OCI-LY1 (cell line): ENCODE results near the gene CRHR1.

ENCODE experiments used
- H2AFZ ChIP-seq: fragments of 200-600 bp; sonication (generic), shearing (Covaris generic); 2 replicates; pipeline ENCODE4 v1.6.0; 2014; ENCODE audit warnings: antibody characterized with exemption, mild to moderate bottlenecking, low read length
- H3F3A ChIP-seq: fragments of 200-600 bp; sonication (generic), shearing (Covaris generic); 2 replicates; pipeline ENCODE4 v1.6.0; 2014; ENCODE audit warnings: mild to moderate bottlenecking, antibody characterized with exemption, low read length, moderate library complexity; ENCODE audit not compliant: insufficient read depth
- H3K27ac ChIP-seq: fragments of 200-600 bp; sonication (generic); 2 replicates; pipeline ENCODE4 v1.5.1; 2014; ENCODE audit warnings: low read length, mixed run types, mild to moderate bottlenecking, low read depth; ENCODE audit not compliant: poor library complexity, severe bottlenecking
- H3K27me3 ChIP-seq: fragments of 200-600 bp; sonication (generic); 2 replicates; pipeline ENCODE4 v1.6.0; 2014; ENCODE audit warnings: antibody characterized with exemption, mild to moderate bottlenecking, low read length, moderate library complexity; ENCODE audit not compliant: insufficient read depth
- H3K36me3 ChIP-seq: fragments of 200-600 bp; sonication (generic); 2 replicates; pipeline ENCODE4 v1.6.1; 2014; ENCODE audit warnings: mild to moderate bottlenecking, antibody characterized with exemption, low read length, moderate library complexity, mixed read lengths; ENCODE audit not compliant: insufficient read depth
- H3K4me1 ChIP-seq: fragments of 200-600 bp; sonication (generic); 2 replicates; pipeline ENCODE4 v1.5.1; 2014; ENCODE audit warnings: mild to moderate bottlenecking, low read length, moderate library complexity; ENCODE audit not compliant: insufficient read depth, severe bottlenecking
- H3K4me2 ChIP-seq: fragments of 200-600 bp; sonication (generic), shearing (Covaris generic); 2 replicates; pipeline ENCODE4 v1.6.1; 2014; ENCODE audit warnings: low read length
- H3K4me3 ChIP-seq: fragments of 200-600 bp; sonication (generic); 2 replicates; pipeline ENCODE4 v1.5.1; 2014; ENCODE audit warnings: low read length, low read depth, mild to moderate bottlenecking, mixed read lengths; ENCODE audit not compliant: poor library complexity, severe bottlenecking
- H3K79me2 ChIP-seq: fragments of 200-600 bp; shearing (Covaris generic); 2 replicates; pipeline ENCODE4 v1.6.1; 2016; ENCODE audit warnings: mixed run types, low read length, mixed read lengths; ENCODE audit not compliant: insufficient read depth
- H3K9ac ChIP-seq: fragments of 200-600 bp; sonication (generic), shearing (Covaris generic); 2 replicates; pipeline ENCODE4 v1.6.1; 2014; ENCODE audit warnings: mild to moderate bottlenecking, low read length, mixed read lengths
- H3K9me2 ChIP-seq: fragments of 200-600 bp; sonication (generic), shearing (Covaris generic); 2 replicates; pipeline ENCODE4 v1.6.1; 2014; ENCODE audit warnings: low read depth, mild to moderate bottlenecking, low read length, mixed read lengths
- H3K9me3 ChIP-seq: fragments of 200-600 bp; shearing (Covaris generic); 2 replicates; pipeline ENCODE4 v1.6.1; 2014; ENCODE audit warnings: low read length, mixed read lengths
- H4K20me1 ChIP-seq: fragments of 200-600 bp; sonication (generic), shearing (Covaris generic); 2 replicates; pipeline ENCODE4 v1.6.0; 2016; ENCODE audit warnings: mild to moderate bottlenecking, low read length; ENCODE audit not compliant: insufficient read depth
- CTCF ChIP-seq: fragments of 200-600 bp; sonication (generic), shearing (Covaris generic); IDR thresholded peaks from 2 replicates; pipeline ENCODE4 v1.5.1; 2017; ENCODE audit warnings: mild to moderate bottlenecking, antibody characterized with exemption, low read length, moderate library complexity, mixed read lengths
- EZH2 ChIP-seq: fragments of 200-600 bp; sonication (generic), shearing (Covaris generic); IDR thresholded peaks from 2 replicates; pipeline ENCODE4 v1.8.0; 2017; ENCODE audit warnings: borderline replicate concordance, mixed run types, mild to moderate bottlenecking, antibody characterized with exemption, low read length, moderate library complexity, mixed read lengths

CRHR1 gene

GRCh38 chr17:45752246-45752645 is 31.9 kb upstream of the CRHR1 start:
- H3K79me2 ChIP-seq, result no peaks in the 10 kb centered on the region
- H3K4me1 ChIP-seq, result no peaks in the 10 kb centered on the region
- TF ChIP-seq EZH2 (no peak), CTCF (no peak)
- H3F3A ChIP-seq, result no peaks in the 10 kb centered on the region
- no peaks in the 10 kb centered on the region; the same call in 1 of the 2 replicates for H3K27me3 ChIP-seq
- no peak overlapping the region for H3K4me2 ChIP-seq
- no peaks in the 10 kb centered on the region for H3K9me2 ChIP-seq
- H3K27ac ChIP-seq, result no peak overlapping the region
- H3K9ac ChIP-seq, result no peak overlapping the region
- H4K20me1 ChIP-seq, result no peaks in the 10 kb centered on the region
- H2AFZ ChIP-seq, result no peak overlapping the region
- no peaks in the 10 kb centered on the region for H3K9me3 ChIP-seq
- no peaks in the 10 kb centered on the region for H3K36me3 ChIP-seq
- no peak overlapping the region for H3K4me3 ChIP-seq

GRCh38 chr17:45753645-45754225 is 30.4 kb upstream of the CRHR1 start:
- peaks cover 3% of the 10 kb centered on the region; the same call in 1 of the 2 replicates for H3K27me3 ChIP-seq
- no peaks in the 10 kb centered on the region for H3K9me2 ChIP-seq
- no peak overlapping the region for H2AFZ ChIP-seq
- H3K9me3 ChIP-seq, result no peaks in the 10 kb centered on the region
- H3K9ac ChIP-seq, result no peak overlapping the region
- TF ChIP-seq CTCF (no peak), EZH2 (no peak)
- no peak overlapping the region for H3K27ac ChIP-seq
- H3K36me3 ChIP-seq, result no peaks in the 10 kb centered on the region
- no peak overlapping the region for H3K4me2 ChIP-seq
- H3K79me2 ChIP-seq, result no peaks in the 10 kb centered on the region
- no peaks in the 10 kb centered on the region for H4K20me1 ChIP-seq
- no peaks in the 10 kb centered on the region for H3F3A ChIP-seq
- H3K4me1 ChIP-seq, result no peaks in the 10 kb centered on the region
- no peak overlapping the region for H3K4me3 ChIP-seq

- Histone ChIP-seq H3K4me2 (no peak overlapping the region), H3K4me1 (no peaks in the 10 kb centered on the region), H3K79me2 (no peaks in the 10 kb centered on the region), H3K9me3 (no peaks in the 10 kb centered on the region), H3K36me3 (no peaks in the 10 kb centered on the region), H3K9ac (no peak overlapping the region), H3F3A (no peaks in the 10 kb centered on the region), H3K27ac (no peak overlapping the region), H2AFZ (no peak overlapping the region), H4K20me1 (no peaks in the 10 kb centered on the region), H3K4me3 (no peak overlapping the region), H3K27me3 (peaks cover 3% of the 10 kb centered on the region; the same call in 1 of the 2 replicates), H3K9me2 (no peaks in the 10 kb centered on the region)
- no peak for TF ChIP-seq EZH2
- no peak for TF ChIP-seq CTCF
Measured at GRCh38 chr17:45755050-45755449, 29.1 kb upstream of the CRHR1 start.
